ENCODE measurements around the gene EFCAB8. TPM values are rescaled to one million over a fixed set of nuclear protein-coding genes. Genes with fewer than 3 reads are reported as not detected.

EFCAB8 gene
- total RNA-seq, 1 experiment from 2014 or later: not detected

DNA sequence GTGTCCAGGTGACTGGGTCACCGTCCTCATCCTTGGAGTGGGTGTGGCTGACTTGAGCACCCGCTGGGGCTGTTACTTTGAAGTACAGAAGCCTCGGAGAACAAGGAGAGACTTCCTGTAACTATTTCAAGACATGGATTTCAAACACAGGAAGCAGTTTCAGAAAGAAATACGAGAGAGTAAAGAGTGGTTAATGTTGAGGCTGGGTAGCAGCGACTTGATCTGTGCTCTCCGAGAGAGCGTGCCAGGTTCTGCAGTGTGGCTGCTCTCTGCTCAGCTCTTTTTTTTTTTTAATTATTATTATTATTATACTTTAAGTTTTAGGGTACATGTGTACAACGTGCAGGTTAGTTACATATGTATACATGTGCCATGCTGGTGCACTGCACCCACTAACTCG is 17.5 kb upstream of the EFCAB8 start:
- CTCF ChIA-PET: no interaction called here
- H2AFZ ChIP-seq: no peak overlapping the region
- no peak overlapping the region for H3K4me3 ChIP-seq
- H3K4me2 ChIP-seq: no peak overlapping the region
- peaks cover 53% of the 10 kb centered on the region for H4K20me1 ChIP-seq (ENCODE audit: insufficient read depth)
- H3F3A ChIP-seq (ENCODE audit: insufficient read depth, low read depth): no peaks in the 10 kb centered on the region
- no peaks in the 10 kb centered on the region for H3K27me3 ChIP-seq (ENCODE audit: insufficient read depth, low read depth)
- no peak for DNase-seq
- TF ChIP-seq, protein P1, sequence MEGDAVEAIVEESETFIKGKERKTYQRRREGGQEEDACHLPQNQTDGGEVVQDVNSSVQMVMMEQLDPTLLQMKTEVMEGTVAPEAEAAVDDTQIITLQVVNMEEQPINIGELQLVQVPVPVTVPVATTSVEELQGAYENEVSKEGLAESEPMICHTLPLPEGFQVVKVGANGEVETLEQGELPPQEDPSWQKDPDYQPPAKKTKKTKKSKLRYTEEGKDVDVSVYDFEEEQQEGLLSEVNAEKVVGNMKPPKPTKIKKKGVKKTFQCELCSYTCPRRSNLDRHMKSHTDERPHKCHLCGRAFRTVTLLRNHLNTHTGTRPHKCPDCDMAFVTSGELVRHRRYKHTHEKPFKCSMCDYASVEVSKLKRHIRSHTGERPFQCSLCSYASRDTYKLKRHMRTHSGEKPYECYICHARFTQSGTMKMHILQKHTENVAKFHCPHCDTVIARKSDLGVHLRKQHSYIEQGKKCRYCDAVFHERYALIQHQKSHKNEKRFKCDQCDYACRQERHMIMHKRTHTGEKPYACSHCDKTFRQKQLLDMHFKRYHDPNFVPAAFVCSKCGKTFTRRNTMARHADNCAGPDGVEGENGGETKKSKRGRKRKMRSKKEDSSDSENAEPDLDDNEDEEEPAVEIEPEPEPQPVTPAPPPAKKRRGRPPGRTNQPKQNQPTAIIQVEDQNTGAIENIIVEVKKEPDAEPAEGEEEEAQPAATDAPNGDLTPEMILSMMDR (conservative IDR thresholded peaks at IDR 0.05): no peak
- TF ChIP-seq EZH2 (IDR thresholded peaks at IDR 0.05; ENCODE audit: low read depth): no peak
- H3K9me2 ChIP-seq (ENCODE audit: insufficient read depth): no peaks in the 10 kb centered on the region
- H3K4me1 ChIP-seq (replicated peaks; ENCODE audit: insufficient read depth): no peaks in the 10 kb centered on the region
- H3K36me3 ChIP-seq (ENCODE audit: low read depth): peaks cover 28% of the 10 kb centered on the region
- H3K9me3 ChIP-seq (ENCODE audit: insufficient read depth, low read depth): no peaks in the 10 kb centered on the region
- intact Hi-C loops (cut with micrococcal nuclease; ENCODE audit: unreplicated experiment): no loop called here
- peaks cover 10% of the 10 kb centered on the region for H3K79me2 ChIP-seq (ENCODE audit: low read depth)
- POLR2A ChIA-PET (ENCODE audit: unreplicated experiment): no interaction called here
- BruUV-seq (replicated peaks): no TSS peak
- H3K27ac ChIP-seq: no peak overlapping the region

DNA sequence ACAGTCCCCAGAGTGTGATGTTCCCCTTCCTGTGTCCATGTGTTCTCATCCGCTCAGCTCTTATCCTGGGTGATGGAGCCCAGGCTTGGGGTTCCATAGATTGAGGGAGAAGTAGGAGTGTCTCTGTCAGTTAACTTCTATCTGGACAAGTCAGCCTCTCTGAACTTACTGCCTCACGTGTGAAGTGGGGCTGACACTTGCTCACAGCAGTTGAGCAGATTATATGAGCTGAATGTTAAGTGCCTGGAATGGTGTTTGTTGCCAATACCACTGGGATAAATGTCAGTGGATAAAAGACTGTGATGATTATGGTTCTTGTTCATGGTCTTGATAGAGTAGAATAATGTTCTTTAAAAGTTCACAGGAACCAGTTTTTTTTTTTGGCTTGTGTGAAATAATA is 17.1 kb upstream of the EFCAB8 start:
- no peaks in the 10 kb centered on the region for H3K9me3 ChIP-seq (ENCODE audit: insufficient read depth, low read depth)
- H3K4me2 ChIP-seq: no peak overlapping the region
- peaks cover 12% of the 10 kb centered on the region for H3K79me2 ChIP-seq (ENCODE audit: low read depth)
- ChIA-PET POLR2A (ENCODE audit: unreplicated experiment) (no interaction called here), CTCF (no interaction called here)
- no peak overlapping the region for H3K4me3 ChIP-seq
- H3K9me2 ChIP-seq (ENCODE audit: insufficient read depth): no peaks in the 10 kb centered on the region
- no peaks in the 10 kb centered on the region for H3K4me1 ChIP-seq (replicated peaks; ENCODE audit: insufficient read depth)
- no peaks in the 10 kb centered on the region for H3F3A ChIP-seq (ENCODE audit: insufficient read depth, low read depth)
- H3K27ac ChIP-seq: no peak overlapping the region
- TF ChIP-seq EZH2 (IDR thresholded peaks at IDR 0.05; ENCODE audit: low read depth): no peak
- TF ChIP-seq, protein P1 (conservative IDR thresholded peaks at IDR 0.05): no peak
- no peak for DNase-seq
- intact Hi-C loops (cut with micrococcal nuclease; ENCODE audit: unreplicated experiment): no loop called here
- peaks cover 49% of the 10 kb centered on the region for H4K20me1 ChIP-seq (ENCODE audit: insufficient read depth)
- H2AFZ ChIP-seq: no peak overlapping the region
- H3K36me3 ChIP-seq (ENCODE audit: low read depth): peaks cover 26% of the 10 kb centered on the region
- BruUV-seq (replicated peaks): no TSS peak
- no peaks in the 10 kb centered on the region for H3K27me3 ChIP-seq (ENCODE audit: insufficient read depth, low read depth)

DNA sequence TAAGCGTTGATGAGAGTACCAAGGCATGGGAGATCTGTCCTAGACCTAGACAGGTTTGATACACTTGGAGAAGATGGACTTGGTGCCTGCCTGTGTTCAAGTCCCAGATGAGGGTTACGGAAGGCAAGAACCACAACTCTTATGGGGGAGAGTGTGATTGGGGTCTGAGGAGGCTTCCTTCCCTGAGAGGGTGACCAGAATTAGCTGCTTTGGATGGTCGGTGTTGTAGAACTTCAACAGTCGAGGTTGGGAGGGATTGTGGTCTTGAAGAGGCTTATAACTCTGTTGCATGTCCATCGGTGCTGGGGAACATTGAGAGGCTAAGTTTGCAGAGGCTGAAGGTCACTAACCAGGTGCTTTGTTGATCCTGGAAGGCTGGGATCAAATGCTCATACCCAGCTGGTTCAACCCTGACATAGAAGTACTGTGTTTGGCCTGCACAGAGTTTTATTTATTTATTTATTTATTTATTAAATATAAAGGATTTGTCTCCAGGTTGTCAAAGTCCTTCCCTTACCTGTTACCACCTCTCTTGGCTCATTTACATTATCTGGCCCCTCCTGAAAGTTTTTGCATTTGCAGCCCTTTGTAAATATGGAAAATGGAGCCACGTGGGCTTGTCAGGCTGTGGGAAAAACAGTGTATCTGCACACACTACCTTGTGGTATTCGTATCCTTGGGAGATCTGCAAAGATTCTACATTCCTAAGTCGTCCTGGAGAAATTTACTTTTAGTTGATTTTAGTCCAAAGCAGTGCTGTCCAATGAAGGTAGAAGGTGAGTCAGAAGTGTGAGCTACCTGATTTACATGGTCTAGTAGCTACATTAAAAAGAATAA is 15.8 kb upstream of the EFCAB8 start:
- Histone ChIP-seq H3K27ac (no peak overlapping the region), H3K9me2 (ENCODE audit: insufficient read depth) (no peaks in the 10 kb centered on the region), H3K36me3 (ENCODE audit: low read depth) (peaks cover 22% of the 10 kb centered on the region), H3K4me2 (no peak overlapping the region), H3K27me3 (ENCODE audit: insufficient read depth, low read depth) (no peaks in the 10 kb centered on the region), H2AFZ (no peak overlapping the region), H3F3A (ENCODE audit: insufficient read depth, low read depth) (no peaks in the 10 kb centered on the region), H3K4me3 (no peak overlapping the region), H4K20me1 (ENCODE audit: insufficient read depth) (peaks cover 52% of the 10 kb centered on the region), H3K79me2 (ENCODE audit: low read depth) (peaks cover 12% of the 10 kb centered on the region), H3K4me1 (replicated peaks; ENCODE audit: insufficient read depth) (no peaks in the 10 kb centered on the region), H3K9me3 (ENCODE audit: insufficient read depth, low read depth) (no peaks in the 10 kb centered on the region)
- DNase-seq: no peak
- no TSS peak for BruUV-seq (replicated peaks)
- intact Hi-C loops (cut with micrococcal nuclease; ENCODE audit: unreplicated experiment): no loop called here
- TF ChIP-seq EZH2 (IDR thresholded peaks at IDR 0.05; ENCODE audit: low read depth): no peak
- TF ChIP-seq, protein P1 (conservative IDR thresholded peaks at IDR 0.05): no peak
- POLR2A ChIA-PET (ENCODE audit: unreplicated experiment): no interaction called here
- CTCF ChIA-PET: no interaction called here
